A549 (cell line): ENCODE results near the gene ABCA1.

Experiments used
- BCL3 ChIP-seq: fragments of >200 bp; sonication (Bioruptor Twin); formaldehyde crosslinking; IDR thresholded peaks from 3 replicates; pipeline ENCODE4 v1.6.1; 2016
- CTCF ChIP-seq: fragments of >200 bp; sonication (Bioruptor Twin); formaldehyde crosslinking; IDR thresholded peaks from 3 replicates; pipeline ENCODE4 v1.5.1; 2016
- EP300 ChIP-seq, 2 experiments: fragments of >200 bp; sonication (Bioruptor Twin); formaldehyde crosslinking; IDR thresholded peaks; 2 replicates in 1 of 2; 3 replicates in 1 of 2; pipeline ENCODE4 v1.6.1; 2016 to 2017
- POLR2A ChIP-seq: IDR thresholded peaks from 2 replicates; pipeline ENCODE4 v1.6.1; 2012; ENCODE audit warnings: mild to moderate bottlenecking, low read length
- RAD21 ChIP-seq, 2 experiments: fragments of >200 bp in 1 of 2; sonication (Bioruptor Twin) in 1 of 2; formaldehyde crosslinking in 1 of 2; IDR thresholded peaks in 1 of 2; conservative IDR thresholded peaks in 1 of 2; 2 replicates in 1 of 2; 3 replicates in 1 of 2; pipeline ENCODE4 v1.6.1; 2012 to 2018; ENCODE audit warnings: inconsistent platforms in 1 of 2
- RCOR1 ChIP-seq: fragments of 150-350 bp; IDR thresholded peaks from 2 replicates; pipeline ENCODE4 v1.6.1; 2014; ENCODE audit warnings: antibody characterized with exemption, low read length, low read depth

- TF ChIP-seq CTCF (no peak), POLR2A (no peak), RCOR1 (no peak), BCL3 (no peak), EP300 (IDR thresholded peaks at IDR 0.05) (no peak), RAD21 (conservative IDR thresholded peaks at IDR 0.05 in 1 of 2, IDR thresholded peaks at IDR 0.05 in 1 of 2) (no peak)
These were observed 591 bp downstream of the ABCA1 start for GRCh38 chr9:104927216-104927911.
